ENCODE results near the gene CTRL.

DNA sequence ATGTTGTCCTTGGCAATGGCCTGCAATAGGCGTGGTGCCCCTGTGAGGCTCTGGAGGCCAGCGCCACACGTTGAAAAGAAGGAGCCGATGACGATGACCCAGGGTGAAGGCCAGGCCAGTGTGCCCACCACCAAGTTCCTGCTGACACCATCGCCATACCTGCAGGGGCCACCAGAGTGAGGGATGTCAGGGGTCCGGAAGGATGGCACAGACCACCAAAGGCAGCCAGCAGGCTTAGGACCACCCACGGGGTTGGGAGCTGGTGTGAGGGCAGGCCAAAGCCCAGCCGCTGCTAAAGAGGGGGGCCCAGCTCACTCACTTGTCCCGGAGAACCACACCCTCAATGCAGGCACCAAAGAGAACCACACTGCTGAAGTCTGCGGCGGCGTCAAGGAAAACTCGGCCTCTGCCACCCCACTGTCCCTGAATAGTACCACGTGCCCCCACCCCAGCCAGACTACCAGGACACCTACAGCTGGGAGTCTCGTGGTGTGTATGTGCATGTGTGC, 18.7 kb upstream of the CTRL start:
- TF ChIP-seq CTCF (conservative IDR thresholded peaks at IDR 0.05; ENCODE audit: low read length): no peak
- TF ChIP-seq EZH2phosphoT487 (IDR thresholded peaks at IDR 0.05; ENCODE audit: borderline replicate concordance, low read depth, low read length): no peak
